Superior temporal gyrus (tissue), 1 donor: ENCODE measurements around the gene ARHGAP26.

Experiments used
- DNase-seq: peaks from one replicate; pipeline ENCODE4 v3.0.0-alpha.2; 2016; ENCODE audit errors: extremely low spot score

Gene ARHGAP26

DNA sequence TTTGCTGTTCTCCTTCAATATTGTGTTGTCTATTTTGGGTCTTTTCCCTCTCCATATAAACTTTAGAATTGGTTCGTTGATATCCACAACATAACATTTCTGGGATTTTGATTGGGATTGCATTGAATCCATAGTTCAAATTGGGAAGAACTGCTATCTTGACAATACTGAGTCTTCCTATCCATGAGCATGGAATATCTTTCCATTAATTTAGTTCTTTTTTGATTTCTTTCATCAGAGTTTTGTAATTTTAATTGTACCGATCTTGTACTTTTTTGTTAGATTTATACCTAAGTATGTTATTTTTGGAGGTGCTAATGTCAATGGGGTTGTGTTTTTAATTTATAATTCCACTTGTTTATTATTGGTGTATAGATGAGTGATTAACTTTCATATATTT, 498.2 kb downstream of the ARHGAP26 start:
- no peak for DNase-seq

DNA sequence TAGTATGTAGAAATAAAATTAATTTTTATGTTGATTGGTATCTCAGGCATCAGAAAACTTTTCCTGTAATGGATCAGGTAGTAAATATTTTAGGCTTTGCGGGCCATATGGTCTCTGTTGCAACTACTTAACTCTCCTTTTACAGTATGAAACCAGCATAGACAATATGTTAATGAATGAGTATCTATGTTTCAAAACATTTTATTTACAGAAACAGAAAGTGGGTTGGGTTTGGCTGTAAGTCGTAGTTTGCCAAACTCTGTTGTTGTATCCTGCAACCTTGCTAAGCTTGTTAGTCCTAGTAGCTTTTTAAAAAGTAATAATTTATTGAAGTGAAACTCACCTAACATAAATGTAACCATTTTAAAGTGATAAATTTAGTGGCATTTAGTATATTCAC, 501.3 kb downstream of the ARHGAP26 start:
- no peak for DNase-seq

DNA sequence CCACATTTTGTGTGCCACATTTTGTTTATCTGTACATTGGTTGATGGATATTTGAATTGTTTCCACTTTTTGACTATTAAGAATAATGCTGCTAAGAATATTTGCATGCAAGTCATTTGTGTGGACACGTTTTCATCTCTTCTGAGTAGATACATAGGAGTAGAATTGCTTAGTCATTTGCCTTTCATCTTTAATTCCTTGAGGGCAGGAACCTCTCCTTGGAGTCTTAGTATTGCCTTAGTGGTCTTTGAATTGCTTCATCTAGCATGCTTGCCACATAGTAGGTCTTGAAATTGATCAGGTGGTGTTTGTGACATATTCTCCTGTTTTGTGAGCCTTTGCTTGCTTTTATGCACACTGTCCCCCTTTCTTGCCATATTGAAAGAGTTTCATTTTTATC, 504.8 kb downstream of the ARHGAP26 start:
- DNase-seq = no peak

- DNase-seq = no peak
Measured at GRCh38 chr5:143275512-143276363, 505.6 kb downstream of the ARHGAP26 start.

DNA sequence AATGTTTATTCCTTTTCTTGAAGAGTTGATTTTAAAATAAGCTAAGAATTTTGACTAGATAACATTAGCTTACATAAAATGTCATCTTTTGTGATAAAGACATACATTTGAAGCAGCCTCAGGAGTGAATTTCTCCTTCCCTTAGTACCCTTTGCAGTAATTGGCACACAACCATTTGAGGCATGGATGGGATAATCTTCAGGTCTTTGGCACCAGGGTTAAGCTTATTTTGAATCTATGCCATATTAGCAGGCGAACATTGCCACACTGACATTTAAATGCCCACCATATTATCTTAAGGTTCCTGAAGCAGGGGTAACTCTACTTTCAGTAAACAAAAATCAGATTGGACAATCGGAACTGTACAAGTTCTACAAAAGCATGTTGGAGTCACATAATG, 507.4 kb downstream of the ARHGAP26 start:
- no peak for DNase-seq
